RWPE2 (cell line): ENCODE results near the gene ZNF714.

Experiments
- ATAC-seq: fragments of 200-7000 bp; cut with Tn5 transposase; 3 replicates; pipeline ENCODE4 v1.9.1; 2021; ENCODE audit warnings: low read depth
- DNase-seq: peaks from one replicate; pipeline ENCODE4 v3.0.0-alpha.2; 2020; ENCODE audit warnings: low spot score
- H3K27ac ChIP-seq: fragments of 450-650 bp; 2 replicates; pipeline ENCODE4 v1.5.1; 2017; ENCODE audit warnings: mild to moderate bottlenecking; ENCODE audit not compliant: poor library complexity, severe bottlenecking
- H3K27me3 ChIP-seq: fragments of 250-450 bp; sonication (Bioruptor Pico); 2 replicates; pipeline ENCODE4 v1.5.1; 2021; ENCODE audit warnings: mild to moderate bottlenecking, moderate library complexity; ENCODE audit not compliant: insufficient read depth, poor library complexity, severe bottlenecking
- H3K36me3 ChIP-seq: fragments of 250-450 bp; sonication (Bioruptor Pico); 2 replicates; pipeline ENCODE4 v1.5.1; 2020; ENCODE audit warnings: low read depth, mild to moderate bottlenecking, moderate library complexity
- H3K4me1 ChIP-seq: fragments of 250-450 bp; sonication (Bioruptor Pico); 2 replicates; pipeline ENCODE4 v1.5.1; 2021; ENCODE audit warnings: mild to moderate bottlenecking, moderate library complexity; ENCODE audit not compliant: insufficient read depth, poor library complexity, severe bottlenecking
- H3K4me3 ChIP-seq: fragments of 250-450 bp; sonication (Bioruptor Pico); 2 replicates; pipeline ENCODE4 v1.5.1; 2021; ENCODE audit warnings: mild to moderate bottlenecking, moderate library complexity; ENCODE audit not compliant: severe bottlenecking
- H3K9me3 ChIP-seq: fragments of 250-450 bp; sonication (Bioruptor Pico); 2 replicates; pipeline ENCODE4 v1.5.1; 2021; ENCODE audit warnings: mild to moderate bottlenecking, moderate library complexity; ENCODE audit not compliant: severe bottlenecking
- CTCF ChIP-seq: fragments of 450-650 bp; IDR thresholded peaks from one replicate; pipeline ENCODE4 v1.5.1; 2017; ENCODE audit warnings: mild to moderate bottlenecking, moderate library complexity; ENCODE audit not compliant: poor library complexity, severe bottlenecking

ZNF714 gene

GRCh38 chr19:21082011-21082975 is at the start of gene ZNF714:
Gene ZNF714 (plus strand): TSS chr19:21082203. CDS start chr19:21098269, 16,066 bp downstream.
- Histone ChIP-seq H3K27me3 (no peaks in the 10 kb centered on the region), H3K9me3 (no peaks in the 10 kb centered on the region), H3K27ac (peak within 1 kb of the TSS; percentile 61), H3K4me3 (peak within 1 kb of the TSS; percentile 73), H3K4me1 (peaks cover 8% of the 10 kb centered on the region), H3K36me3 (peaks cover 36% of the 10 kb centered on the region)
- ATAC-seq (peak; percentile 99), DNase-seq (peak; percentile 91)
- TF ChIP-seq CTCF = no peak

- Histone ChIP-seq H3K27me3 (no peaks in the 10 kb centered on the region), H3K27ac (no peak overlapping the region), H3K36me3 (peaks cover 57% of the 10 kb centered on the region), H3K4me3 (no peak overlapping the region), H3K9me3 (peaks cover 12% of the 10 kb centered on the region), H3K4me1 (no peaks in the 10 kb centered on the region)
- ATAC-seq (no peak), DNase-seq (no peak)
- no peak for TF ChIP-seq CTCF
These were observed 37.0 kb upstream of the ZNF714 start for GRCh38 chr19:21045028-21045427.

GRCh38 chr19:21046489-21046888 is 35.5 kb upstream of the ZNF714 start:
- peaks cover 12% of the 10 kb centered on the region for H3K9me3 ChIP-seq
- no peaks in the 10 kb centered on the region for H3K27me3 ChIP-seq
- peaks cover 58% of the 10 kb centered on the region for H3K36me3 ChIP-seq
- no peak overlapping the region for H3K27ac ChIP-seq
- ATAC-seq (no peak), DNase-seq (no peak)
- no peak overlapping the region for H3K4me3 ChIP-seq
- TF ChIP-seq CTCF = no peak
- no peaks in the 10 kb centered on the region for H3K4me1 ChIP-seq

GRCh38 chr19:21047716-21048115 is 34.3 kb upstream of the ZNF714 start:
- no peaks in the 10 kb centered on the region for H3K4me1 ChIP-seq
- no peak overlapping the region for H3K4me3 ChIP-seq
- DNase-seq (no peak), ATAC-seq (no peak)
- H3K27me3 ChIP-seq = no peaks in the 10 kb centered on the region
- no peak for TF ChIP-seq CTCF
- H3K9me3 ChIP-seq = peaks cover 12% of the 10 kb centered on the region
- peaks cover 60% of the 10 kb centered on the region for H3K36me3 ChIP-seq
- H3K27ac ChIP-seq = no peak overlapping the region

GRCh38 chr19:21052902-21053301 is 29.1 kb upstream of the ZNF714 start:
- no peaks in the 10 kb centered on the region for H3K9me3 ChIP-seq
- DNase-seq (no peak), ATAC-seq (no peak)
- H3K36me3 ChIP-seq = peaks cover 76% of the 10 kb centered on the region
- H3K4me3 ChIP-seq = no peak overlapping the region
- no peak overlapping the region for H3K27ac ChIP-seq
- no peak for TF ChIP-seq CTCF
- H3K27me3 ChIP-seq = no peaks in the 10 kb centered on the region
- H3K4me1 ChIP-seq = no peaks in the 10 kb centered on the region
